Kidney (tissue), 14 donors: ENCODE data around the gene HRC. TPM values are rescaled to one million over a fixed set of nuclear protein-coding genes. Genes with fewer than 3 reads are reported as not detected.
A peak's percentile ranks its signal among the peaks of the same experiment; 100 is the strongest.

Experiments used
- DNase-seq, 5 donors: peaks; one replicate each; pipeline ENCODE4 v3.0.0-alpha.2; 2013 to 2020
- FAIRE-seq: peaks from 2 replicates; lab custom pipeline; 2012; peaks lifted over from hg19 to GRCh38; lab: Jason Lieb, UNC
- H3K27ac ChIP-seq, 2 donors: one replicate each; pipeline ENCODE4 v1.7.0; 2013; ENCODE audit warnings: low read depth in 2 of 2, low read length in 2 of 2, inconsistent platforms in 1 of 2
- H3K27me3 ChIP-seq: one replicate; pipeline ENCODE4 v1.7.1; 2013; ENCODE audit warnings: low read length, inconsistent platforms; ENCODE audit not compliant: control insufficient read depth, insufficient read depth
- H3K36me3 ChIP-seq, 3 donors: one replicate each; pipeline versions ENCODE4 v1.7.0 to v1.7.1; 2013; ENCODE audit warnings: low read length in 3 of 3, control low read depth in 1 of 3, inconsistent platforms in 1 of 3; ENCODE audit not compliant: insufficient read depth in 3 of 3, control insufficient read depth in 2 of 3
- H3K4me1 ChIP-seq, 3 donors: one replicate each; pipeline versions ENCODE4 v1.7.0 to v1.7.1; 2013; ENCODE audit warnings: low read length in 3 of 3, inconsistent platforms in 1 of 3, low read depth in 1 of 3; ENCODE audit not compliant: control insufficient read depth in 2 of 3, insufficient read depth in 2 of 3
- H3K4me3 ChIP-seq, 3 donors: one replicate each; pipeline versions ENCODE4 v1.7.0 to v1.8.1; 2013; ENCODE audit warnings: low read length in 3 of 3, control low read depth in 1 of 3, inconsistent platforms in 1 of 3
- H3K9ac ChIP-seq, 3 donors: one replicate each; pipeline versions ENCODE4 v1.7.0 to v1.7.1; 2013; ENCODE audit warnings: low read length in 3 of 3, control low read depth in 1 of 3, inconsistent platforms in 1 of 3
- H3K9me3 ChIP-seq, 3 donors: one replicate each; pipeline versions ENCODE4 v1.7.0 to v1.7.1; 2013; ENCODE audit warnings: low read length in 3 of 3, control low read depth in 1 of 3, inconsistent platforms in 1 of 3; ENCODE audit not compliant: control insufficient read depth in 2 of 3, insufficient read depth in 1 of 3
- intact Hi-C: fragments of 100-400 bp; cut with DNase I; formaldehyde crosslinking; loops from one replicate; pipeline ENCODE4 v1.11.1; 2022
- polyA plus RNA-seq: library from polyadenylated mRNA; stranded (reverse); fragments of 350-450 nt; fragmentation: Illumina TruSeq; extraction: RNeasy Lipid Tissue Mini Kit (QIAGEN cat#74804); gene quantifications from one replicate; pipeline ENCODE4 v1.2.3, GENCODE V29; 2014; ENCODE audit warnings: low read depth, low replicate concordance; ENCODE audit not compliant: insufficient read depth
- total RNA-seq: library from RNA; stranded (reverse); fragmentation: NEBNext Ultra II Directional; extraction: Animal tissue kit (Norgen Biotek cat#: 25700); gene quantifications from one replicate; pipeline ENCODE4 v1.2.1, GENCODE V29; 2021
- TF ChIP-seq, protein P1 (sequence below): IDR thresholded peaks from 3 replicates; pipeline ENCODE4 v1.5.1; 2012; ENCODE audit warnings: mild to moderate bottlenecking, moderate library complexity, borderline replicate concordance; ENCODE audit not compliant: insufficient read depth; ENCODE audit errors: extremely low read depth
- donor health status: control.
- donor health status: control.
- donor health status: control.
- donor health status: control.
- donor health status: control.
- donor health status: DM: yes; HTN: yes; CAD: no.
- donor health status: Normal renal cell carcinoma (clear cell type).

Gene HRC
- total and polyA plus RNA-seq, 2 donors from 2014 or later: 4.2 to 7.0 TPM

DNA sequence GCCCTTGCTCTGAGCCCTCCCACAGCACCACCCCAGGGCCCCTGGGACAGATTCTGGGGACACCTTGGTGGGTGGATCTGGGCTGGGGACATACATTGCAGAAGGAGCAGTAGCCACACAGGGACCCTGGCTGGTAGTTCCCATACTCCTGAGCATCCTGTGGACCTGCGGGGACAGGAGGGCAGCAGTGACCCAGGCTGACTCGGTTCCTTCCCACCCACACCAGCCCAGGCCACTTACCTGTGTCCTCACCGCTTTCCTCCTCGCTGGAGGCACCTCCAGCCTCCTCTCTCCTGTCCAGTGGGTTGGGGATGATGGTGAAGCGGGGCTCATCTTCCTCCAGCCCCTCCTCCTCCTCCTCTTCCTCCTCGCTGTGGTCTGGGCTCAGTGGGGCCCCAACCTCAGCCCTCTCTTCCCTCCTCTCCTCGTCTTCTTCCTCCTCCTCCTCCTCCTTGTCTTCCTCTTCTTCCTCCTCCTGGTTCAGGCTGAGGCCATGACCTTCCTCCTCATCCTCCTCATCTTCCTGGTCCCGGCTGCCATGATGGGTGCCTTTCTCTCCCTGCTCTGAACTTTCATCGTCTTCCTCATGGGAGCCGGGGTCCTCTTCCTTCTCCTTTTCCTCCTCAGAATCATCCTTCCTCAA, 1.9 kb downstream of the HRC start:
- no peak overlapping the region for H3K4me3 ChIP-seq
- DNase-seq: peak in 1 of 5 donors; percentile 50
- intact Hi-C loops: no loop called here

DNA sequence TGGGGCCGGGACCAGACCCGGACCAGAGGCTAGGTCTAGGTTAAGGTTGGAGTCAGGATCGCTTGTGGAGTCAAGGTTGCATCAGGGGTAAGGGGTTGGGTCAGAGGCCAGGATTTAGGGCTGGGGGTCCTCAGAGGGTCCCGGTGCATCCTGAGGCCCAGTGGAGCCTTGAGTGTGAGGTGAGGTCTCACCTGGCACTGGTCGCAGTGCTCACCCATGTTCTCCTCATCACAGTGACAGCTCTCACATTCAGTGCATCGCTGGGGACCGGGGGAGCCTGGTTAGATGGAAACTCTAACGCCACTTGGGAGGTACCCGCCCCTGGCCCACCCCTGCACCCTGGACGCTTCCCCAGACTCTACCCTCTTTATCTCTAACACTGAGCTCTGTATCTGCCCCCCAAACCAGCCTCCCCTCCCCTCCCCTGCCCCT, 3.1 kb downstream of the HRC start:
- Histone ChIP-seq H3K36me3 (no peaks in the 10 kb centered on the region), H3K9ac (no peak overlapping the region), H3K27ac (peak overlapping the region in 1 of 2 donors; percentile 83), H3K4me3 (no peak overlapping the region), H3K9me3 (no peaks in the 10 kb centered on the region), H3K4me1 (peaks cover 0 to 26% (median 0%) of the 10 kb centered on the region in 3 donors), H3K27me3 (no peaks in the 10 kb centered on the region)
- DNase-seq (no peak), FAIRE-seq (no peak)
- TF ChIP-seq, protein P1, sequence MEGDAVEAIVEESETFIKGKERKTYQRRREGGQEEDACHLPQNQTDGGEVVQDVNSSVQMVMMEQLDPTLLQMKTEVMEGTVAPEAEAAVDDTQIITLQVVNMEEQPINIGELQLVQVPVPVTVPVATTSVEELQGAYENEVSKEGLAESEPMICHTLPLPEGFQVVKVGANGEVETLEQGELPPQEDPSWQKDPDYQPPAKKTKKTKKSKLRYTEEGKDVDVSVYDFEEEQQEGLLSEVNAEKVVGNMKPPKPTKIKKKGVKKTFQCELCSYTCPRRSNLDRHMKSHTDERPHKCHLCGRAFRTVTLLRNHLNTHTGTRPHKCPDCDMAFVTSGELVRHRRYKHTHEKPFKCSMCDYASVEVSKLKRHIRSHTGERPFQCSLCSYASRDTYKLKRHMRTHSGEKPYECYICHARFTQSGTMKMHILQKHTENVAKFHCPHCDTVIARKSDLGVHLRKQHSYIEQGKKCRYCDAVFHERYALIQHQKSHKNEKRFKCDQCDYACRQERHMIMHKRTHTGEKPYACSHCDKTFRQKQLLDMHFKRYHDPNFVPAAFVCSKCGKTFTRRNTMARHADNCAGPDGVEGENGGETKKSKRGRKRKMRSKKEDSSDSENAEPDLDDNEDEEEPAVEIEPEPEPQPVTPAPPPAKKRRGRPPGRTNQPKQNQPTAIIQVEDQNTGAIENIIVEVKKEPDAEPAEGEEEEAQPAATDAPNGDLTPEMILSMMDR: no peak
- intact Hi-C loops: no loop called here

More for the DNA sequence above, 1.9 kb downstream of the HRC start:
- TF ChIP-seq, protein P1: no peak
- Histone ChIP-seq H3K9ac (no peak overlapping the region), H3K9me3 (no peaks in the 10 kb centered on the region), H3K27me3 (no peaks in the 10 kb centered on the region), H3K4me1 (peaks cover 0 to 28% (median 1%) of the 10 kb centered on the region in 3 donors), H3K27ac (no peak overlapping the region), H3K36me3 (no peaks in the 10 kb centered on the region)
- FAIRE-seq: no peak

DNA sequence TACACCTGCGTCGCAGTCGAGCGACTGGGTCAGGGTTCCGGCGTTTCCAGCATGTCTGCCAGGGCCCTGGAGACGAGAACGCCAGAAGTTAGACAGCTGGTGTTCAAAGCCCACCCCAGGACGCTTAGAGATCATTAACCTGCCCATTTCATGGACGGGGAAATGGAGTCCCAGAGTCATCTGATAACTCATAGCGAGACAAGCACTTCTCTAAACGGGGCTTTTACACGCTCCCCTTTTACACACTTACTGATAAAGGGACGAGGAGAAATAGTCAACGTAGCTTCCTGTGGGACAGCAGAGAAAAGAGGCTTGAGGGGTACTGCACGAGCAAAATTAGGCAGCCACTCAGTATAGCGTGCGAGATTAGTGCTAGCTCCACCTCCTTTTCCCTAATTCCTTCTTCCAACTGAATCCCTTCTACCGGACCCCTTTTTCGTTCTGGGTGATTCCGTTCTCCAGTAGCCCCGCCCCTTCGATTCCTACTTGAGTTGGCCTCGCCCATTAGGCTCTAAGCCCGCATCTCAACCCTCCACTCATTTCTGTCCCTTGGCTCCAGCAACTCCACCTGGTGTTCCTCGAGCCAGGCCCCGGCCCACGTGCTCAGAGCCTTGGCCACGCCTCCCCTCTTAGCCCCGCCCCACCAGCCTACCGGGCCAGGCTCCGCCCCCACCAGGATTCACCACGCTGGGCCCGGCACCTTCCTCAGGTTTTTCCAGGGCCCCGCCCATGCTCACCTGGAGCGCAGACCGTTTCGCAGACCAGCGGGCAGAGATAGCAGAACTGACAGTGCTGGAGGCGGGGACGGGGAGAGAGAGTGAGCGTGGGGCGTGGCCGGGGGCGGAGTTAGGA, 3.7 kb downstream of the HRC start:
- FAIRE-seq (no peak), DNase-seq (peak; percentile 67 to 92 (median 82))
- intact Hi-C loops: no loop called here

More for the DNA sequence above, 3.7 kb downstream of the HRC start:
- TF ChIP-seq, protein P1: no peak
- Histone ChIP-seq H3K36me3 (no peaks in the 10 kb centered on the region), H3K4me3 (peak overlapping the region in 2 of 3 donors; percentile 34 to 89), H3K4me1 (peaks cover 0 to 26% (median 0%) of the 10 kb centered on the region in 3 donors), H3K9ac (peak overlapping the region in 2 of 3 donors; percentile 10 to 85), H3K27ac (peak overlapping the region; percentile 83 to 89), H3K27me3 (no peaks in the 10 kb centered on the region), H3K9me3 (no peaks in the 10 kb centered on the region)
